NOMO-1 treated with DMSO at 0.1 percent for 48 hours (cell line): ENCODE data around the gene SINHCAF.

Experiments
- DNase-seq: peaks from one replicate; lab custom pipeline; 2025; ENCODE audit not compliant: unreplicated experiment; lab: John Stamatoyannopoulos, UW

The SINHCAF gene

GRCh38 chr12:31234955-31235867 lies 90.7 kb downstream of the SINHCAF start:
- no peak for DNase-seq

DNA sequence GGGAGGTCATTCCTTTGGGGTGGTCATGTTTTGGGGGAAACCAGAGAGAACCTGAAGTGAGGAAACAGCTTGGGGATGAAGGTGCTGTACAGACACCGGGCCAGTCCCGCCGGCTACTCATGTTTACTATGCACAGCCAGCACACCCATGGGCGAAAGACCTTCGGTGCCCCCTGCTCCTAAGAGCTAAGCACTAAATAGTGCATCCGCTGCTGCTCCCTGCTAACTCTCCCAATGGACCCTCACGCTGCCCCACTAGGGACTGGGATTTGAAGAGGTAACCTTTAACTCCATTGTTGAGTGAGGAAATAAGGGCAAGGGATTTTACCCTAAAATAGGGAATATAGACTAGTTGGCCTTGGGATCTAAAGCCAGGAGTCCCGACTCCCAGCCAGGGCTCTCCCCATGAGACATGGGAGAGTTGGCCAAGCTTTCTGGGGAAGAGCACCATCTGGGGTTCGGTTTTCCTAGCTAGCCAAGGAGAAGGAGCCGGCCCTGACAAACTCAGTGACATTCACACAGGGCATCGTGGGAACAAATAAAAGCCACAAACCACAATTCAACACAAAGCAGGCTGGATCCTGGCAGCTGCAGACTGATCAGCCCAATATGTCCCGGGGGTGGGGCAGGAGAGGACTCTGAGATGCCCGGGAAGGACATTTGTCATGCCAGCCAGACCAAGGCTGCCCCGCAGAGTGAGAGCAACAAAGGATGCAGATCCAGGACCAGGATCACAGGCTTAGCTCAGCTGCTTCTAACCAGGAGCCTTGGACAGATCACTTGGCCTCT lies 91.7 kb downstream of the SINHCAF start:
- DNase-seq = no peak

GRCh38 chr12:31233061-31233730 lies 92.8 kb downstream of the SINHCAF start:
- no peak for DNase-seq

DNA sequence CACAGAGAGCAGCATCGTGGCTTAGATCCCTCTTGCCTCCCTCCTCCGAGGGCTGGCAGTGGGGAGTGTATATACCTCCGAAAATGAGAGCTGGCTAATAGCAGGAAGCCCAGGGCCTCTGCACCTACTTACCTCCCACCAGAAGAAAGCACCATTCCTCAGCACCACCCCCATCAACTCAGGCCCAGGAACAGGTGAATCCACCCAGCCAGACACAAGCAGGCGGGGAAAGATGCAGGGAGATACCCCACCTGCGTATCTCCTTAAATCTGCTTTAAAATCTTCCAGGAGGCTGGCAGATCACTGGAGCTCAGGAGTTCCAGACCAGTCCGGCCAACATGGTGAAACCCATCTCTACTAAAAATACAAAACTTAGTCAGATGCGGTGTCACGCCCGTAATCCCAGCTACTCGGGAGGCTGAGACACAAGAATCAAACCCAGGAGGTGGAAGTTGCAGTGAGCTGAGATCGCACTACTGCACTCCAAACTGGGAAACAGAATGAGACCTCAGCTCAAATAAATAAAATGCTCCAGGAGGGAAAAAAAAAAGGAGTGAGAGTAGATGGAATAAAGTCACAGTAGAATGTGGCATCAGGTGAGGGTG lies 93.5 kb downstream of the SINHCAF start:
- DNase-seq = no peak

- DNase-seq = no peak
Measured at GRCh38 chr12:31231611-31232360, 94.2 kb downstream of the SINHCAF start.
